H9 (cell line): ENCODE data around the gene THY1. TPM values are rescaled to one million over a fixed set of nuclear protein-coding genes. Genes with fewer than 3 reads are reported as not detected.

ENCODE experiments used
- DNase-seq: peaks from one replicate; pipeline ENCODE4 v3.0.0-alpha.2; 2017
- H2AFZ ChIP-seq: one replicate; pipeline ENCODE4 v1.6.1; 2013; ENCODE audit warnings: mild to moderate bottlenecking, low read length, control low read depth, moderate library complexity
- H2AK5ac ChIP-seq: 2 replicates; pipeline ENCODE4 v1.6.1; 2013; ENCODE audit warnings: low read length, control low read depth, mixed read lengths; ENCODE audit not compliant: insufficient read length
- H2BK120ac ChIP-seq: one replicate; pipeline ENCODE4 v1.6.1; 2013; ENCODE audit warnings: low read depth, mild to moderate bottlenecking, low read length, control low read depth, inconsistent platforms; ENCODE audit not compliant: poor library complexity, severe bottlenecking
- H2BK12ac ChIP-seq: 2 replicates; pipeline ENCODE4 v1.6.1; 2013; ENCODE audit warnings: low read length, control low read depth, mixed read lengths, low read depth; ENCODE audit not compliant: insufficient read length
- H2BK15ac ChIP-seq: 2 replicates; pipeline ENCODE4 v1.6.1; 2013; ENCODE audit warnings: low read depth, low read length, control low read depth
- H2BK20ac ChIP-seq: one replicate; pipeline ENCODE4 v1.6.1; 2013; ENCODE audit warnings: low read depth, mild to moderate bottlenecking, low read length, control low read depth, inconsistent platforms; ENCODE audit not compliant: poor library complexity, severe bottlenecking
- H2BK5ac ChIP-seq: 2 replicates; pipeline ENCODE4 v1.6.1; 2013; ENCODE audit warnings: low read length, control low read depth, mixed read lengths; ENCODE audit not compliant: insufficient read length
- H3K14ac ChIP-seq: 2 replicates; pipeline ENCODE4 v1.6.1; 2013; ENCODE audit warnings: low read length, control low read depth; ENCODE audit not compliant: insufficient read depth
- H3K18ac ChIP-seq: 2 replicates; pipeline ENCODE4 v1.6.1; 2013; ENCODE audit warnings: low read depth, mild to moderate bottlenecking, mixed read lengths, low read length, control low read depth; ENCODE audit not compliant: insufficient read length
- H3K23ac ChIP-seq: 2 replicates; pipeline ENCODE4 v1.6.1; 2013; ENCODE audit warnings: low read length, control low read depth, mixed read lengths, low read depth; ENCODE audit not compliant: insufficient read length
- H3K23me2 ChIP-seq: 2 replicates; pipeline ENCODE4 v1.6.1; 2013; ENCODE audit warnings: low read depth, mild to moderate bottlenecking, mixed read lengths, low read length, control low read depth; ENCODE audit not compliant: insufficient read length, poor library complexity, severe bottlenecking
- H3K27ac ChIP-seq: 2 replicates; pipeline ENCODE4 v1.5.1; 2013; ENCODE audit warnings: low read length, control low read depth, mixed read lengths, low read depth; ENCODE audit not compliant: insufficient read length
- H3K27me3 ChIP-seq: 2 replicates; pipeline ENCODE4 v1.6.1; 2013; ENCODE audit warnings: low read length, control low read depth, inconsistent platforms; ENCODE audit not compliant: insufficient read depth
- H3K4ac ChIP-seq: 2 replicates; pipeline ENCODE4 v1.6.1; 2013; ENCODE audit warnings: low read depth, mild to moderate bottlenecking, control low read depth, inconsistent platforms, low read length, moderate library complexity
- H3K4me1 ChIP-seq: 2 replicates; pipeline ENCODE4 v1.6.1; 2013; ENCODE audit warnings: low read length, control low read depth, inconsistent platforms; ENCODE audit not compliant: insufficient read depth
- H3K4me2 ChIP-seq: 2 replicates; pipeline ENCODE4 v1.6.1; 2013; ENCODE audit warnings: low read length, control low read depth, mixed read lengths; ENCODE audit not compliant: insufficient read length, insufficient read depth
- H3K56ac ChIP-seq: 2 replicates; pipeline ENCODE4 v1.6.1; 2013; ENCODE audit warnings: low read depth, mild to moderate bottlenecking, mixed read lengths, low read length, control low read depth; ENCODE audit not compliant: insufficient read length
- H3K79me1 ChIP-seq: 2 replicates; pipeline ENCODE4 v1.6.1; 2013; ENCODE audit warnings: low read depth, mild to moderate bottlenecking, moderate library complexity, low read length, control low read depth, inconsistent platforms; ENCODE audit not compliant: insufficient read depth, poor library complexity, severe bottlenecking
- H3K79me2 ChIP-seq: 2 replicates; pipeline ENCODE4 v1.6.1; 2013; ENCODE audit warnings: low read length, control low read depth, inconsistent platforms; ENCODE audit not compliant: insufficient read depth
- H3K9ac ChIP-seq: 2 replicates; pipeline ENCODE4 v1.6.1; 2013; ENCODE audit warnings: low read length, control low read depth, mixed read lengths; ENCODE audit not compliant: insufficient read length; ENCODE audit errors: extremely low read depth
- H3K9me3 ChIP-seq: one replicate; pipeline ENCODE4 v1.6.1; 2013; ENCODE audit warnings: low read depth, low read length, inconsistent platforms; ENCODE audit not compliant: control insufficient read depth
- H3T11ph ChIP-seq: one replicate; pipeline ENCODE4 v1.6.1; 2013; ENCODE audit warnings: mild to moderate bottlenecking, low read length, control low read depth, inconsistent platforms
- H4K20me1 ChIP-seq: one replicate; pipeline ENCODE4 v1.6.1; 2013; ENCODE audit not compliant: control insufficient read depth, insufficient read length, insufficient read depth
- H4K5ac ChIP-seq: 2 replicates; pipeline ENCODE4 v1.6.1; 2013; ENCODE audit warnings: low read depth, mild to moderate bottlenecking, mixed read lengths, low read length, control low read depth; ENCODE audit not compliant: insufficient read length
- H4K8ac ChIP-seq: replicated peaks from 2 replicates; pipeline ENCODE4 v1.6.1; 2013; ENCODE audit warnings: low read length, control low read depth, mixed read lengths, low read depth; ENCODE audit not compliant: insufficient read length
- H4K91ac ChIP-seq: 2 replicates; pipeline ENCODE4 v1.6.1; 2013; ENCODE audit warnings: low read depth, mild to moderate bottlenecking, moderate library complexity, mixed read lengths, low read length, control low read depth; ENCODE audit not compliant: insufficient read length
- H3K27ac Mint-ChIP-seq, 3 experiments: 2 replicates in 2 of 3; 3 replicates in 1 of 3; pipeline ENCODE4 v1.8.0; 2020 to 2021; ENCODE audit warnings: mixed read lengths in 3 of 3, mild to moderate bottlenecking in 1 of 3, moderate library complexity in 1 of 3
- H3K27me3 Mint-ChIP-seq: 2 replicates; pipeline ENCODE4 v1.8.0; 2021; ENCODE audit warnings: low read depth, mild to moderate bottlenecking, moderate library complexity, mixed read lengths
- H3K36me3 Mint-ChIP-seq, 3 experiments: 2 replicates in 2 of 3; 3 replicates in 1 of 3; pipeline ENCODE4 v1.8.0; 2020 to 2021; ENCODE audit warnings: low read depth in 3 of 3, mixed read lengths in 3 of 3; ENCODE audit not compliant: insufficient read depth in 1 of 3
- H3K4me1 Mint-ChIP-seq, 2 experiments: 2 replicates each; pipeline ENCODE4 v1.8.0; 2020; ENCODE audit warnings: mixed read lengths in 2 of 2
- H3K4me3 Mint-ChIP-seq, 2 experiments: 2 replicates in 1 of 2; 3 replicates in 1 of 2; pipeline ENCODE4 v1.8.0; 2020 to 2021; ENCODE audit warnings: mild to moderate bottlenecking in 2 of 2, mixed read lengths in 2 of 2, moderate library complexity in 1 of 2
- H3K9me3 Mint-ChIP-seq, 2 experiments: 2 replicates in 1 of 2; 3 replicates in 1 of 2; pipeline ENCODE4 v1.8.0; 2020; ENCODE audit warnings: mild to moderate bottlenecking in 2 of 2, mixed read lengths in 2 of 2, moderate library complexity in 1 of 2
- CTCF ChIP-seq: fragments of 200-600 bp; sonication (generic); conservative IDR thresholded peaks from 3 replicates; pipeline ENCODE4 v1.8.0; 2021; ENCODE audit warnings: antibody characterized with exemption, mild to moderate bottlenecking
- WGBS: extraction: QIAGEN DNeasy Blood & Tissue Kit; methylation state at CpG from one replicate; pipeline ENCODE4 v1.1.7; 2013; ENCODE audit warnings: missing lambda C conversion rate, low lambda C conversion rate, mixed read lengths; ENCODE audit not compliant: insufficient read length; ENCODE audit errors: extremely low coverage; 5-methylcytosine and 5-hydroxymethylcytosine counted together
- total RNA-seq: library from RNA; stranded (reverse); gene quantifications from 2 replicates; pipeline ENCODE4 v1.2.1, GENCODE V29; 2021

Gene THY1
- total RNA-seq, 1 experiment from 2014 or later = 176 TPM

- H3K4me1 ChIP-seq = peaks cover 3% of the 10 kb centered on the region; the same call in 1 of the 2 replicates
- peaks cover 15% of the 10 kb centered on the region for H3K27me3 Mint-ChIP-seq
- H3K27me3 ChIP-seq = peaks cover 3% of the 10 kb centered on the region; the same call in 1 of the 2 replicates
- no peaks in the 10 kb centered on the region for H3K79me1 ChIP-seq
- H3K4me3 Mint-ChIP-seq = no peak overlapping the region
- H2BK5ac ChIP-seq = no peak overlapping the region
- H3K9me3 ChIP-seq = no peaks in the 10 kb centered on the region
- no peak overlapping the region for H3K56ac ChIP-seq
- H3K4me2 ChIP-seq = peak overlapping the region; percentile 79
- no CpG with 5 or more reads among the region's 10 CpGs for WGBS
- H3T11ph ChIP-seq = no peak overlapping the region
- H3K27ac ChIP-seq = no peak overlapping the region
- H2BK15ac ChIP-seq = no peak overlapping the region
- no peak overlapping the region for H2AK5ac ChIP-seq
- no peak overlapping the region for H2BK20ac ChIP-seq
- peaks cover 40 to 48% of the 10 kb centered on the region in 2 experiments for H3K4me1 Mint-ChIP-seq
- 0 out of 7 replicates have a peak, but pooled peaks cover 0 to 3% (median 0%) of the 10 kb centered on the region in 3 experiments for H3K36me3 Mint-ChIP-seq
- peaks cover 15% of the 10 kb centered on the region for H3K23me2 ChIP-seq
- H4K8ac ChIP-seq = no peak overlapping the region
- no peak overlapping the region for H3K9ac ChIP-seq
- H4K91ac ChIP-seq = no peak overlapping the region
- H2BK12ac ChIP-seq = no peak overlapping the region
- no peaks in the 10 kb centered on the region for H3K79me2 ChIP-seq
- no peak overlapping the region for H3K14ac ChIP-seq
- no peak for TF ChIP-seq CTCF
- no peak overlapping the region for H3K4ac ChIP-seq
- H4K5ac ChIP-seq = no peak overlapping the region
- H3K9me3 Mint-ChIP-seq = no peaks in the 10 kb centered on the region; a peak in 1 of 5 replicates
- DNase-seq = no peak
- H3K18ac ChIP-seq = peak overlapping the region; percentile 18
- no peak overlapping the region for H2AFZ ChIP-seq
- H2BK120ac ChIP-seq = no peak overlapping the region
- no peak overlapping the region for H3K23ac ChIP-seq
- H4K20me1 ChIP-seq = no peaks in the 10 kb centered on the region
- no peak overlapping the region for H3K27ac Mint-ChIP-seq
These were observed 42.2 kb downstream of the THY1 start for GRCh38 chr11:119380827-119381180.
